ENCODE results near the gene SSMEM1. TPM values are rescaled to one million over a fixed set of nuclear protein-coding genes. Genes with fewer than 3 reads are reported as not detected.

Gene SSMEM1, protein sequence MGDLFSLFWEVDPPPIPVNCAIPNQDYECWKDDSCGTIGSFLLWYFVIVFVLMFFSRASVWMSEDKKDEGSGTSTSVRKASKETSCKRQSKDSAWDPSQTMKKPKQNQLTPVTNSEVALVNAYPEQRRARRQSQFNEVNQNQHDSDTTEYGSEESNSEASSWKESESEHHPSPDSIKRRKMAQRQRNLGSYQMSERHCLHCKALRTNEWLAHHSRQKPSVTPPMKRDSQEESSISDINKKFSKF
- 0.22 TPM in 1 of 2 replicates, not detected in the other for total RNA-seq

DNA sequence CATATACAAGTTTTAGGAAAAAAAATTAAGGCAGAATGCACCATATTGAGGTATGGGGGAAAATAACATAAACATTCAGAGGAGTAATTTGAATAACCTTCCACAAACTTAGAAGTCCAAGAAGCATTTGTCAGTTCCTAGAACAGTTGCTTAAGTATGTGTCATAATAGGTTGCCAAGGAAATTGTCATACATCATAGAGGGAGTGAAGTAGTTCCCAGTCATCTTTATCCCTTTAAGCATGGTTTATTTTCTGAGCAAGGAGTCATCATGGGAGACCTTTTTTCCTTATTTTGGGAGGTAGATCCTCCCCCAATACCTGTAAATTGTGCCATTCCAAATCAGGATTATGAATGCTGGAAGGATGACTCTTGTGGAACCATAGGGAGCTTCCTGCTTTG lies at the start of gene SSMEM1:
Gene SSMEM1, plus strand, starts transcription at position 219 of the 400 bp plus-strand sequence. Its CDS starts 51 bp downstream, at position 270.

DNA sequence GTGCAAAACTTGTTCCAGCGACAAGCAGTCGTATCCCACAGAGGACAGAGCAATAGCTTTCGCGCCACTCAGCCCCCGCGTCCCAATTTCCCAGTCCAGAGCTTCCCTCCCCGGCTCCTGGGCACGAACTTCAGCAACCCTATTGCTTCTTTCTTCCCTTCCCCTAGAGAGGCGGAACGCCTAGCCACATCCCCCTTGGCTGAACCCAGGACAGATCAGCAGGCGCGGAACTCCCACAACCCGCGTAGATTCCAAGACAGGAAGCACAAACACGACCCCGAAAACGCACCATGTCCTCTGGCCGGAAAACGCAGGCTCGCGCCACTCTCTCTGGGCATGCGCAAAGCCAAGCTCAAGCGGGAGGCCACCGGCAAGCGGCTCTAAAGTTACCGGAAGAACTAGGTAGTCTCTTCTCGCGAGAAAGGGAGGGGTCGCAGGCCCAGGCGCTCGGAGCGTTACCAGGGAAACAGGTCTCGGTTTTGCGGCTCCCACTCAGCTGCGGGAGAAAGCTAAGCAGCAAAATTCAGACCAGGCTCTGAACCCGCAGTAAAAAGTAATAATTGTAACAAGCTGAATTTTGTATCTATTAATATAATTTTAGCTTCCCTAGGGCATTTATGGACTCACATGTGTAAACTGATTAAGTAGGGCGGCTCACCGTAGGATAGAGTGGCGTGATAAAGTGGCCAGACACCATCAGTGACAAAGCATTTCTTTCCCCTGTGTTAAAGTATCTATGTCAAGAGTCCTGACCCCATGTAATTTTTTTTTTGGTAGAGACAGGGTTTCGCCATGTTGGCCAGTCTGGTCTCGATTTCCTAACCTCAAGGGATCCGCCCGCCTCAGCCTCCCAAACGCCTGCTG lies 2.3 kb upstream of the SSMEM1 start, which contains the start of gene TMEM209:
Gene TMEM209, minus strand, starts transcription at position 323 of the 864 bp plus-strand sequence. Its CDS starts 31 bp downstream, at position 292.

Other genes starting within 250 kb of the SSMEM1 start
- gene ZC3HC1, start 156.5 kb upstream of the SSMEM1 start, total RNA-seq: 14.2 and 20.0 TPM in 2 replicates
- gene KLHDC10, start 137.3 kb upstream of the SSMEM1 start, total RNA-seq: 16.0 and 22.6 TPM in 2 replicates
- 29.5 and 32.0 TPM in 2 replicates for gene TMEM209, start 2.5 kb upstream of the SSMEM1 start, total RNA-seq
- gene CPA2, start 59.0 kb downstream of the SSMEM1 start, total RNA-seq: 0.22 TPM in 1 of 2 replicates, not detected in the other
- 9.4 and 9.7 TPM in 2 replicates for gene CPA4, start 85.3 kb downstream of the SSMEM1 start, total RNA-seq
- not detected in 2 replicates for gene CPA5, start 137.0 kb downstream of the SSMEM1 start, total RNA-seq
- gene CPA1, start 172.6 kb downstream of the SSMEM1 start, total RNA-seq: 1.8 TPM in 1 of 2 replicates, not detected in the other
- 15.5 and 23.5 TPM in 2 replicates for gene CEP41, start 233.2 kb downstream of the SSMEM1 start, total RNA-seq